Hepatocyte (in vitro differentiated cells): Measurements from ENCODE around the gene HMCN1. TPM values are rescaled to one million over a fixed set of nuclear protein-coding genes. Genes with fewer than 3 reads are reported as not detected.

Source experiments
- DNase-seq: peaks from one replicate; pipeline ENCODE4 v3.0.0-alpha.2; 2016; ENCODE audit warnings: low spot score
- H2AFZ ChIP-seq: fragments of 200-600 bp; sonication (generic); 2 replicates; pipeline ENCODE4 v1.6.0; 2016; ENCODE audit warnings: antibody characterized with exemption, mild to moderate bottlenecking
- H3K27ac ChIP-seq: fragments of 200-600 bp; sonication (generic); 2 replicates; pipeline ENCODE4 v1.5.1; 2016; ENCODE audit warnings: mild to moderate bottlenecking
- H3K27me3 ChIP-seq: fragments of 200-600 bp; sonication (generic); 2 replicates; pipeline ENCODE4 v1.6.1; 2016
- H3K36me3 ChIP-seq: fragments of 200-600 bp; sonication (generic); replicated peaks from 2 replicates; pipeline ENCODE4 v1.5.1; 2016; ENCODE audit warnings: low read depth; ENCODE audit not compliant: insufficient read depth
- H3K4me1 ChIP-seq: fragments of 200-600 bp; sonication (generic); 2 replicates; pipeline ENCODE4 v1.5.1; 2016; ENCODE audit warnings: mild to moderate bottlenecking, moderate library complexity; ENCODE audit not compliant: insufficient read depth
- H3K4me2 ChIP-seq: fragments of 200-600 bp; sonication (generic); 2 replicates; pipeline ENCODE4 v1.6.0; 2016
- H3K4me3 ChIP-seq: fragments of 200-600 bp; sonication (generic); 2 replicates; pipeline ENCODE4 v1.5.1; 2016; ENCODE audit warnings: mild to moderate bottlenecking
- H3K79me2 ChIP-seq: fragments of 200-600 bp; sonication (generic); 2 replicates; pipeline ENCODE4 v1.6.0; 2017; ENCODE audit warnings: mild to moderate bottlenecking
- H3K9me2 ChIP-seq: fragments of 200-600 bp; sonication (generic); replicated peaks from 2 replicates; pipeline ENCODE4 v1.6.0; 2017; ENCODE audit warnings: mild to moderate bottlenecking; ENCODE audit not compliant: insufficient read depth
- H3K9me3 ChIP-seq: fragments of 200-600 bp; sonication (generic); 2 replicates; pipeline ENCODE4 v1.5.1; 2016; ENCODE audit warnings: low read depth, mild to moderate bottlenecking
- H4K20me1 ChIP-seq: fragments of 200-600 bp; sonication (generic); 2 replicates; pipeline ENCODE4 v1.6.0; 2016; ENCODE audit warnings: mild to moderate bottlenecking; ENCODE audit not compliant: insufficient read depth, poor library complexity, severe bottlenecking
- CTCF ChIP-seq: fragments of 200-600 bp; sonication (generic); IDR thresholded peaks from 2 replicates; pipeline ENCODE4 v1.5.1; 2016; ENCODE audit warnings: antibody characterized with exemption, mild to moderate bottlenecking; ENCODE audit not compliant: poor library complexity
- EZH2 ChIP-seq: fragments of 200-600 bp; sonication (generic); IDR thresholded peaks from 2 replicates; pipeline ENCODE4 v1.6.1; 2016; ENCODE audit warnings: antibody characterized with exemption, mild to moderate bottlenecking, borderline replicate concordance
- EZH2phosphoT487 ChIP-seq: fragments of 200-600 bp; sonication (generic); IDR thresholded peaks from one replicate; pipeline ENCODE4 v1.6.1; 2018; ENCODE audit warnings: antibody characterized with exemption, mild to moderate bottlenecking, low read depth, moderate library complexity; ENCODE audit not compliant: unreplicated experiment, severe bottlenecking
- WGBS: methylation state at CpG from one replicate; pipeline ENCODE4 v1.1.6; 2016; ENCODE audit warnings: low lambda C conversion rate; ENCODE audit errors: missing lambda C conversion rate; 5-methylcytosine and 5-hydroxymethylcytosine counted together
- polyA plus RNA-seq: library from polyadenylated mRNA; unstranded; fragments of >200 nt; fragmentation: Nextera tagmentation; extraction: Ambion mirVana; gene quantifications from 2 replicates; pipeline ENCODE4 v1.2.1, GENCODE V29; 2016
- total RNA-seq: library from RNA; depleted of rRNA; stranded (reverse); fragments of >200 nt; gene quantifications from 2 replicates; pipeline ENCODE4 v1.2.3, GENCODE V29; 2014

HMCN1 gene
- total and polyA plus RNA-seq, 2 experiments from 2014 or later = 2.3 to 13.4 TPM

- no peak overlapping the region for H3K27ac ChIP-seq
- H3K9me3 ChIP-seq = no peaks in the 10 kb centered on the region
- H4K20me1 ChIP-seq = no peaks in the 10 kb centered on the region
- H3K4me2 ChIP-seq = no peak overlapping the region
- H3K36me3 ChIP-seq = no peaks in the 10 kb centered on the region
- H3K4me3 ChIP-seq = no peak overlapping the region
- H3K27me3 ChIP-seq = no peaks in the 10 kb centered on the region
- DNase-seq = no peak
- no peaks in the 10 kb centered on the region for H3K9me2 ChIP-seq
- TF ChIP-seq EZH2phosphoT487 = no peak
- TF ChIP-seq EZH2 = no peak
- no peak for TF ChIP-seq CTCF
- no peak overlapping the region for H2AFZ ChIP-seq
- H3K79me2 ChIP-seq = no peaks in the 10 kb centered on the region
- no peaks in the 10 kb centered on the region for H3K4me1 ChIP-seq
These were observed 235.4 kb downstream of the HMCN1 start for GRCh38 chr1:185969524-185969991.

GRCh38 chr1:185971688-185972087 lies 237.5 kb downstream of the HMCN1 start:
- no peak overlapping the region for H3K4me2 ChIP-seq

GRCh38 chr1:185972096-185972850 lies 238.1 kb downstream of the HMCN1 start:
- no peak overlapping the region for H3K4me3 ChIP-seq
- no peak overlapping the region for H2AFZ ChIP-seq
- no peaks in the 10 kb centered on the region for H3K9me3 ChIP-seq
- WGBS = 82% methylated on average over 3 of the region's 3 CpGs
- H4K20me1 ChIP-seq = no peaks in the 10 kb centered on the region
- H3K27ac ChIP-seq = no peak overlapping the region
- H3K4me1 ChIP-seq = no peaks in the 10 kb centered on the region
- H3K27me3 ChIP-seq = no peaks in the 10 kb centered on the region
- no peaks in the 10 kb centered on the region for H3K36me3 ChIP-seq
- H3K4me2 ChIP-seq = no peak overlapping the region
- TF ChIP-seq EZH2 = no peak
- TF ChIP-seq EZH2phosphoT487 = no peak
- no peak for TF ChIP-seq CTCF
- no peak for DNase-seq
- H3K9me2 ChIP-seq = no peaks in the 10 kb centered on the region
- no peaks in the 10 kb centered on the region for H3K79me2 ChIP-seq

More at GRCh38 chr1:185971688-185972087, 237.5 kb downstream of the HMCN1 start:
- Histone ChIP-seq H3K9me3 (no peaks in the 10 kb centered on the region), H4K20me1 (no peaks in the 10 kb centered on the region), H2AFZ (no peak overlapping the region), H3K9me2 (no peaks in the 10 kb centered on the region), H3K27ac (no peak overlapping the region), H3K4me3 (no peak overlapping the region), H3K36me3 (no peaks in the 10 kb centered on the region), H3K4me1 (no peaks in the 10 kb centered on the region), H3K79me2 (no peaks in the 10 kb centered on the region), H3K27me3 (no peaks in the 10 kb centered on the region)
- WGBS = 44% methylated on average over 1 of the region's 1 CpG
- no peak for DNase-seq
- TF ChIP-seq CTCF (no peak), EZH2 (no peak), EZH2phosphoT487 (no peak)
